NB4 (cell line): ENCODE measurements around the gene ARL14EPL.
A peak's percentile ranks its signal among the peaks of the same experiment; 100 is the strongest.

ENCODE experiments used
- MYC ChIP-seq: IDR thresholded peaks from 2 replicates; pipeline ENCODE4 v1.6.1; 2011; ENCODE audit warnings: low read depth, low read length
- POLR2A ChIP-seq: IDR thresholded peaks from 2 replicates; pipeline ENCODE4 v1.6.1; 2011; ENCODE audit warnings: mild to moderate bottlenecking; ENCODE audit not compliant: insufficient read length; ENCODE audit errors: extremely low read depth
- TF ChIP-seq, protein P1 (sequence below): IDR thresholded peaks from one replicate; pipeline ENCODE4 v1.5.1; 2012; ENCODE audit warnings: low read depth, low read length

DNA sequence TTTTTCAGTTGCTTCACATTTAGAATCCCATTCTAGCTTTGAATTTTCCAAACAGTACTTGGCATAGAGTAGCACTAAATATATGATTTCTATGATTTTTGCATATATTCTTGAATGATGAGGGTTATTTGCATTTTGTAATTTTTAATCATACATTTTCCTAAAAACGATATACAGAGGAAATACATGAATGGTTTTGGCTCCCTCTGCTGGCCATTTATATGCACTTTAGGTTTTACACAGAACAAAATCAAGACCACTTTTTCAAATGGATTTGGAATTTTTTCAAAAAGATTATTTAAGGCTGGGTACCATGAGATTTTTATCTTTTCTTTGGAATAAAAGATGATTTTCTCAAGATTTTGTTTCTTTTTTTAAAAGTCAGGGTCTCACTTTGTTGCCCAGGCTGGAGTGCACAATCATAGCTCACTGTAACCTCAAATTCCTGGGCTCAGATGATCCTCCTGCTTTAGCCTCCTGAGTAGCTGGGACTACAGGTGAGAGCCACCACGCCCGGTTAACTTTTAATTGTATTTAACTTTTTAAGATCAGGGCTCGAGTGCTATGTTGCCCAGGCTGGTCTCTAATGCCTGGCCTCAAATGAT lies 35.9 kb downstream of the ARL14EPL start:
- TF ChIP-seq, protein P1, sequence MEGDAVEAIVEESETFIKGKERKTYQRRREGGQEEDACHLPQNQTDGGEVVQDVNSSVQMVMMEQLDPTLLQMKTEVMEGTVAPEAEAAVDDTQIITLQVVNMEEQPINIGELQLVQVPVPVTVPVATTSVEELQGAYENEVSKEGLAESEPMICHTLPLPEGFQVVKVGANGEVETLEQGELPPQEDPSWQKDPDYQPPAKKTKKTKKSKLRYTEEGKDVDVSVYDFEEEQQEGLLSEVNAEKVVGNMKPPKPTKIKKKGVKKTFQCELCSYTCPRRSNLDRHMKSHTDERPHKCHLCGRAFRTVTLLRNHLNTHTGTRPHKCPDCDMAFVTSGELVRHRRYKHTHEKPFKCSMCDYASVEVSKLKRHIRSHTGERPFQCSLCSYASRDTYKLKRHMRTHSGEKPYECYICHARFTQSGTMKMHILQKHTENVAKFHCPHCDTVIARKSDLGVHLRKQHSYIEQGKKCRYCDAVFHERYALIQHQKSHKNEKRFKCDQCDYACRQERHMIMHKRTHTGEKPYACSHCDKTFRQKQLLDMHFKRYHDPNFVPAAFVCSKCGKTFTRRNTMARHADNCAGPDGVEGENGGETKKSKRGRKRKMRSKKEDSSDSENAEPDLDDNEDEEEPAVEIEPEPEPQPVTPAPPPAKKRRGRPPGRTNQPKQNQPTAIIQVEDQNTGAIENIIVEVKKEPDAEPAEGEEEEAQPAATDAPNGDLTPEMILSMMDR: peak; percentile 48
- no peak for TF ChIP-seq POLR2A
- no peak for TF ChIP-seq MYC
